ENCODE measurements around the gene NID2. TPM values are rescaled to one million over a fixed set of nuclear protein-coding genes. Genes with fewer than 3 reads are reported as not detected.

The NID2 gene
- total RNA-seq, 1 experiment from 2014 or later = 3.1 TPM

GRCh38 chr14:52042371-52043289 is 26.2 kb downstream of the NID2 start:
- no peaks in the 10 kb centered on the region for H3K36me3 ChIP-seq (ENCODE audit: low read depth, low read length)
- H3K9me3 ChIP-seq (ENCODE audit: low read length) = no peaks in the 10 kb centered on the region
- intact Hi-C loops (cut with micrococcal nuclease) = no loop called here
- H3K4me3 ChIP-seq (ENCODE audit: low read length) = no peak overlapping the region
- no peaks in the 10 kb centered on the region for H4K20me1 ChIP-seq (ENCODE audit: low read length)
- no peak overlapping the region for H3K4me2 ChIP-seq (ENCODE audit: low read length)
- ChIA-PET POLR2A (ENCODE audit: unreplicated experiment) (no interaction called here), CTCF (no interaction called here)
- ATAC-seq (no peak), DNase-seq (no peak)
- no peak overlapping the region for H3K27ac ChIP-seq (ENCODE audit: low read length)
- no peaks in the 10 kb centered on the region for H3K79me2 ChIP-seq (ENCODE audit: low read length)
- no peaks in the 10 kb centered on the region for H3F3A ChIP-seq (ENCODE audit: low read length, unreplicated experiment)
- no peaks in the 10 kb centered on the region for H3K9me2 ChIP-seq (replicated peaks; ENCODE audit: low read length)
- H2AFZ ChIP-seq (ENCODE audit: low read length) = no peak overlapping the region
- H3K27me3 ChIP-seq (ENCODE audit: low read length) = no peaks in the 10 kb centered on the region
- no TSS peak for BruUV-seq (replicated peaks)
- TF ChIP-seq, protein P1, sequence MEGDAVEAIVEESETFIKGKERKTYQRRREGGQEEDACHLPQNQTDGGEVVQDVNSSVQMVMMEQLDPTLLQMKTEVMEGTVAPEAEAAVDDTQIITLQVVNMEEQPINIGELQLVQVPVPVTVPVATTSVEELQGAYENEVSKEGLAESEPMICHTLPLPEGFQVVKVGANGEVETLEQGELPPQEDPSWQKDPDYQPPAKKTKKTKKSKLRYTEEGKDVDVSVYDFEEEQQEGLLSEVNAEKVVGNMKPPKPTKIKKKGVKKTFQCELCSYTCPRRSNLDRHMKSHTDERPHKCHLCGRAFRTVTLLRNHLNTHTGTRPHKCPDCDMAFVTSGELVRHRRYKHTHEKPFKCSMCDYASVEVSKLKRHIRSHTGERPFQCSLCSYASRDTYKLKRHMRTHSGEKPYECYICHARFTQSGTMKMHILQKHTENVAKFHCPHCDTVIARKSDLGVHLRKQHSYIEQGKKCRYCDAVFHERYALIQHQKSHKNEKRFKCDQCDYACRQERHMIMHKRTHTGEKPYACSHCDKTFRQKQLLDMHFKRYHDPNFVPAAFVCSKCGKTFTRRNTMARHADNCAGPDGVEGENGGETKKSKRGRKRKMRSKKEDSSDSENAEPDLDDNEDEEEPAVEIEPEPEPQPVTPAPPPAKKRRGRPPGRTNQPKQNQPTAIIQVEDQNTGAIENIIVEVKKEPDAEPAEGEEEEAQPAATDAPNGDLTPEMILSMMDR (conservative IDR thresholded peaks at IDR 0.05; ENCODE audit: low read depth, low read length) = no peak
- TF ChIP-seq EZH2 (IDR thresholded peaks at IDR 0.05; ENCODE audit: low read length, unreplicated experiment) (no peak), EZH2phosphoT487 (IDR thresholded peaks at IDR 0.05; ENCODE audit: borderline replicate concordance, low read length) (no peak)
- H3K4me1 ChIP-seq (ENCODE audit: insufficient read depth, low read length) = peaks cover 22% of the 10 kb centered on the region
- H3K9ac ChIP-seq (ENCODE audit: low read length) = no peak overlapping the region

DNA sequence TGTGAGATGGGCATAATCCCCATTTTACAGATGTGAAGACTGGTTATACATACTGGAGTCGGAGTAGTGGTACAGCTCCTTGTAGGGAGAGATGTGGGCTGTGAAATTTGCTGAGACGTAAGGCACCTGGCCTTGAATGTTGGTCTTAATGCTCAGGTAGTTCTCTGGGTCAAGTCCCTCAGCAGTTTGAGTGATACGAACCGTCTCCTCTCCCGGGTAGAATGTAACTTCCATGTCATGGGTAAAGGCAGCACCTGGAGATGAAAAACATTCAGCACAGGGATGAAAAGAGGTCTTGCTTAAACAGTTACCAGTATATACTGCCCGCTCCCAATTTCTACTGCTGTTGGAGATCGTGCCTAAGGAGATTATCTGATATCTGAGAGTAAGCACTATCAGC is 28.3 kb downstream of the NID2 start:
- TF ChIP-seq EZH2 (IDR thresholded peaks at IDR 0.05; ENCODE audit: low read length, unreplicated experiment) = no peak
- TF ChIP-seq EZH2phosphoT487 (IDR thresholded peaks at IDR 0.05; ENCODE audit: borderline replicate concordance, low read length) = no peak
- TF ChIP-seq, protein P1 (conservative IDR thresholded peaks at IDR 0.05; ENCODE audit: low read depth, low read length) = no peak
- Histone ChIP-seq H3K4me2 (ENCODE audit: low read length) (no peak overlapping the region), H3K9me2 (replicated peaks; ENCODE audit: low read length) (no peaks in the 10 kb centered on the region), H3F3A (ENCODE audit: low read length, unreplicated experiment) (no peaks in the 10 kb centered on the region), H3K36me3 (ENCODE audit: low read depth, low read length) (no peaks in the 10 kb centered on the region), H3K27ac (ENCODE audit: low read length) (no peak overlapping the region), H3K4me3 (ENCODE audit: low read length) (no peak overlapping the region), H2AFZ (ENCODE audit: low read length) (no peak overlapping the region), H3K9me3 (ENCODE audit: low read length) (no peaks in the 10 kb centered on the region), H3K79me2 (ENCODE audit: low read length) (no peaks in the 10 kb centered on the region), H4K20me1 (ENCODE audit: low read length) (no peaks in the 10 kb centered on the region), H3K27me3 (ENCODE audit: low read length) (no peaks in the 10 kb centered on the region), H3K4me1 (ENCODE audit: insufficient read depth, low read length) (peaks cover 18% of the 10 kb centered on the region), H3K9ac (ENCODE audit: low read length) (no peak overlapping the region)
- ATAC-seq (no peak), DNase-seq (no peak)
- POLR2A ChIA-PET (ENCODE audit: unreplicated experiment) = no interaction called here
- CTCF ChIA-PET = no interaction called here
- no TSS peak for BruUV-seq (replicated peaks)
- intact Hi-C loops (cut with micrococcal nuclease) = no loop called here

DNA sequence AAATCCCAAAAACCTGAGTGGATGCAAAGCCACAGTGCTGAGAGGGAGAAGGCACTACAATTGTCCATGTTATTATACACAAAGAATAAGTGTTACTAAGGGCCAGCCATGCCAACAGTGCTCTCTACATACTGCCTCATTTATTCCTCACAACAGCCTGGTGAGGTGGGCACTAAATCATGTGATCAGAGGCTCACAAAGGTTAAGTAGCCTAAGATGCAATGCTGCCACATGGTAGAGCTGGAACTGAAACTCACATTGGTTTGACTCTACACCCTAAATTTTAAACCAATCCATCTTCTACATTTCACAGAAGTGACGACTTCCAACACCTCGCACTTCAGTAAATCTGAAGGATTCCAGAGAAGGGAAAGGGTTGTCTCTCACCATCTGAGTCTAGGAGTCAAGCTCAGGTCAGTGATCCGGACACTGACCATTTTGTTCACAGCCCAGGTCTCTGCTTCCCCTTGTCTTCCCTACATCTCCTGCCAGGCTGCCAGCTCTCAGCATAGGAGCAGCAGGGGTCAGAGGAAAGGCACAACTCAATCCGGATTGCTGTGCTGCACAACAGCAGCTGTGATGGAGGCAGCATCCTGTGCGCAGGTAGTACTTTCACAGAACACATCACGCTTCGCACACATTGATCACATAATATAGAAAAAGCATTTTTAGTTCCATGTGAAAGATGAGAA is 29.6 kb downstream of the NID2 start:
- ChIA-PET CTCF (no interaction called here), POLR2A (ENCODE audit: unreplicated experiment) (no interaction called here)
- Histone ChIP-seq H3K4me1 (ENCODE audit: insufficient read depth, low read length) (peaks cover 6% of the 10 kb centered on the region), H3K4me3 (ENCODE audit: low read length) (no peak overlapping the region), H2AFZ (ENCODE audit: low read length) (no peak overlapping the region), H3K9me3 (ENCODE audit: low read length) (no peaks in the 10 kb centered on the region), H3K9me2 (replicated peaks; ENCODE audit: low read length) (no peaks in the 10 kb centered on the region), H3K4me2 (ENCODE audit: low read length) (no peak overlapping the region), H3K9ac (ENCODE audit: low read length) (no peak overlapping the region), H3K79me2 (ENCODE audit: low read length) (no peaks in the 10 kb centered on the region), H4K20me1 (ENCODE audit: low read length) (no peaks in the 10 kb centered on the region), H3K36me3 (ENCODE audit: low read depth, low read length) (no peaks in the 10 kb centered on the region), H3F3A (ENCODE audit: low read length, unreplicated experiment) (no peaks in the 10 kb centered on the region), H3K27ac (ENCODE audit: low read length) (no peak overlapping the region), H3K27me3 (ENCODE audit: low read length) (no peaks in the 10 kb centered on the region)
- intact Hi-C loops (cut with micrococcal nuclease) = no loop called here
- DNase-seq = no peak
- ATAC-seq = no peak
- TF ChIP-seq EZH2 (IDR thresholded peaks at IDR 0.05; ENCODE audit: low read length, unreplicated experiment) (no peak), EZH2phosphoT487 (IDR thresholded peaks at IDR 0.05; ENCODE audit: borderline replicate concordance, low read length) (no peak)
- TF ChIP-seq, protein P1 (conservative IDR thresholded peaks at IDR 0.05; ENCODE audit: low read depth, low read length) = no peak
- no TSS peak for BruUV-seq (replicated peaks)

Measured in PC-3 (cell line).